OCI-LY1 (cell line): ENCODE data around the gene UBE2Z.

Experiments
- H2AFZ ChIP-seq: fragments of 200-600 bp; sonication (generic), shearing (Covaris generic); 2 replicates; pipeline ENCODE4 v1.6.0; 2014; ENCODE audit warnings: antibody characterized with exemption, mild to moderate bottlenecking, low read length
- H3F3A ChIP-seq: fragments of 200-600 bp; sonication (generic), shearing (Covaris generic); 2 replicates; pipeline ENCODE4 v1.6.0; 2014; ENCODE audit warnings: mild to moderate bottlenecking, antibody characterized with exemption, low read length, moderate library complexity; ENCODE audit not compliant: insufficient read depth
- H3K27ac ChIP-seq: fragments of 200-600 bp; sonication (generic); 2 replicates; pipeline ENCODE4 v1.5.1; 2014; ENCODE audit warnings: low read length, mixed run types, mild to moderate bottlenecking, low read depth; ENCODE audit not compliant: poor library complexity, severe bottlenecking
- H3K27me3 ChIP-seq: fragments of 200-600 bp; sonication (generic); 2 replicates; pipeline ENCODE4 v1.6.0; 2014; ENCODE audit warnings: antibody characterized with exemption, mild to moderate bottlenecking, low read length, moderate library complexity; ENCODE audit not compliant: insufficient read depth
- H3K36me3 ChIP-seq: fragments of 200-600 bp; sonication (generic); 2 replicates; pipeline ENCODE4 v1.6.1; 2014; ENCODE audit warnings: mild to moderate bottlenecking, antibody characterized with exemption, low read length, moderate library complexity, mixed read lengths; ENCODE audit not compliant: insufficient read depth
- H3K4me1 ChIP-seq: fragments of 200-600 bp; sonication (generic); 2 replicates; pipeline ENCODE4 v1.5.1; 2014; ENCODE audit warnings: mild to moderate bottlenecking, low read length, moderate library complexity; ENCODE audit not compliant: insufficient read depth, severe bottlenecking
- H3K4me2 ChIP-seq: fragments of 200-600 bp; sonication (generic), shearing (Covaris generic); 2 replicates; pipeline ENCODE4 v1.6.1; 2014; ENCODE audit warnings: low read length
- H3K4me3 ChIP-seq: fragments of 200-600 bp; sonication (generic); 2 replicates; pipeline ENCODE4 v1.5.1; 2014; ENCODE audit warnings: low read length, low read depth, mild to moderate bottlenecking, mixed read lengths; ENCODE audit not compliant: poor library complexity, severe bottlenecking
- H3K79me2 ChIP-seq: fragments of 200-600 bp; shearing (Covaris generic); 2 replicates; pipeline ENCODE4 v1.6.1; 2016; ENCODE audit warnings: mixed run types, low read length, mixed read lengths; ENCODE audit not compliant: insufficient read depth
- H3K9ac ChIP-seq: fragments of 200-600 bp; sonication (generic), shearing (Covaris generic); 2 replicates; pipeline ENCODE4 v1.6.1; 2014; ENCODE audit warnings: mild to moderate bottlenecking, low read length, mixed read lengths
- H3K9me2 ChIP-seq: fragments of 200-600 bp; sonication (generic), shearing (Covaris generic); 2 replicates; pipeline ENCODE4 v1.6.1; 2014; ENCODE audit warnings: low read depth, mild to moderate bottlenecking, low read length, mixed read lengths
- H3K9me3 ChIP-seq: fragments of 200-600 bp; shearing (Covaris generic); 2 replicates; pipeline ENCODE4 v1.6.1; 2014; ENCODE audit warnings: low read length, mixed read lengths
- H4K20me1 ChIP-seq: fragments of 200-600 bp; sonication (generic), shearing (Covaris generic); 2 replicates; pipeline ENCODE4 v1.6.0; 2016; ENCODE audit warnings: mild to moderate bottlenecking, low read length; ENCODE audit not compliant: insufficient read depth
- EZH2 ChIP-seq: fragments of 200-600 bp; sonication (generic), shearing (Covaris generic); IDR thresholded peaks from 2 replicates; pipeline ENCODE4 v1.8.0; 2017; ENCODE audit warnings: borderline replicate concordance, mixed run types, mild to moderate bottlenecking, antibody characterized with exemption, low read length, moderate library complexity, mixed read lengths
- TF ChIP-seq, protein P1 (sequence below): fragments of 200-600 bp; sonication (generic), shearing (Covaris generic); IDR thresholded peaks from 2 replicates; pipeline ENCODE4 v1.5.1; 2017; ENCODE audit warnings: mild to moderate bottlenecking, antibody characterized with exemption, low read length, moderate library complexity, mixed read lengths

The UBE2Z gene

DNA sequence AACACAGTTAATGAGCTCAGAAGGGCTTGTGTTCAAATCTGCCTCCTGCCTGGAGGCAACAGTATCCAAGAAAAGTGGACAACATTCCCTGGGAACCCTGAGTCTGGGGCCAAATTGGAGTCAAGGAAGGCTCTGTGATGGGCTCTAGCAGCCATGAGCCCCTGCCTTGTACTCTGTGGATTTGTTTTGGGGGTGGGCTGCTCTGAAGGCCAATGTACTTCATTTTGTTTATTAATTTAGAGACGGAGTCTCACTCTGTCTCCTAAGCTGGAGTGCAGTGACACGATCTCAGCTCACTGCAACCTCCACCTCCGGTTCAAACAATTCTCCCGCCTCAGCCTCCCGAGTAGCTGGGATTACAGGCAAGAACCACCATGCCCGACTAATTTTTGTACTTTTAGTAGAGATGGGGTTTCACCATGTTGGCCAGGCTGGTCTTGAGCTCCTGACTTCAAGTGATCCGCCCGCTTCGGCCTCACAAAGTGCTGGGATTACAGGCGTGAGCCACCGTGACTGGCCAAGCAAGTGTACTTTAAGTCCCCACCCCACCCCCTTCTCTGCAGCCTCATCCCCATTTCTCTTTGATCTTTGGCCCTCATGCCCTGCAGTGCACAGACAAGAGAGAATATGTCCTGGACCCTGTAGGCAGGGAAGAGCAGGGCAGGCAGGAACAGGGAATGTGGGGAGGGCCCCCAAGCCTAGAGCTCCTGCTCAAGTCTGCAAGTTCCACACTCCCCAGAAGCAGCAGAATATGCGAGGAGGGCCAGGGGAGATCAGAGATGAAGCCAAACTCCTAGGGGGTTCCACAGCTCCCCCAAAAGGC is 62.9 kb downstream of the UBE2Z start:
- Histone ChIP-seq H3K9me2 (no peaks in the 10 kb centered on the region), H3K27me3 (no peaks in the 10 kb centered on the region), H3K79me2 (no peaks in the 10 kb centered on the region), H3K27ac (no peak overlapping the region), H3K9ac (no peak overlapping the region), H3F3A (no peaks in the 10 kb centered on the region), H4K20me1 (no peaks in the 10 kb centered on the region), H2AFZ (no peak overlapping the region), H3K36me3 (no peaks in the 10 kb centered on the region), H3K4me2 (no peak overlapping the region), H3K9me3 (no peaks in the 10 kb centered on the region), H3K4me3 (no peak overlapping the region), H3K4me1 (no peaks in the 10 kb centered on the region)
- TF ChIP-seq, protein P1, sequence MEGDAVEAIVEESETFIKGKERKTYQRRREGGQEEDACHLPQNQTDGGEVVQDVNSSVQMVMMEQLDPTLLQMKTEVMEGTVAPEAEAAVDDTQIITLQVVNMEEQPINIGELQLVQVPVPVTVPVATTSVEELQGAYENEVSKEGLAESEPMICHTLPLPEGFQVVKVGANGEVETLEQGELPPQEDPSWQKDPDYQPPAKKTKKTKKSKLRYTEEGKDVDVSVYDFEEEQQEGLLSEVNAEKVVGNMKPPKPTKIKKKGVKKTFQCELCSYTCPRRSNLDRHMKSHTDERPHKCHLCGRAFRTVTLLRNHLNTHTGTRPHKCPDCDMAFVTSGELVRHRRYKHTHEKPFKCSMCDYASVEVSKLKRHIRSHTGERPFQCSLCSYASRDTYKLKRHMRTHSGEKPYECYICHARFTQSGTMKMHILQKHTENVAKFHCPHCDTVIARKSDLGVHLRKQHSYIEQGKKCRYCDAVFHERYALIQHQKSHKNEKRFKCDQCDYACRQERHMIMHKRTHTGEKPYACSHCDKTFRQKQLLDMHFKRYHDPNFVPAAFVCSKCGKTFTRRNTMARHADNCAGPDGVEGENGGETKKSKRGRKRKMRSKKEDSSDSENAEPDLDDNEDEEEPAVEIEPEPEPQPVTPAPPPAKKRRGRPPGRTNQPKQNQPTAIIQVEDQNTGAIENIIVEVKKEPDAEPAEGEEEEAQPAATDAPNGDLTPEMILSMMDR = no peak
- no peak for TF ChIP-seq EZH2

DNA sequence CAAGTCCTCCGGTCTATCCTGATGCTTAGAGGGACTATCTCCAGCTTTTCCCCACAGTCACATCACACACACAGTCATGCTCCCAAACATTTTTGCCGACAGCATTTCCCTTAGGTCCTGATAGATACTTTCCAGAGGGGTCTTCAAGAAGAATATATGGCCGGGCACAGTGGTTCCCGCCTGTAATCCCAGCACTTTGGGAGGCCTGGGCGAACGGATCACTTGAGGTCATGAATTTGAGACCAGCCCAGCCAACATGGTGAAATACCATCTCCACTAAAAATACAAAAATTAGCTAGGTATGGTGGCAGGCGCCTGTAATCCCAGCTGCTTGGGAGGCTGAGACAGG is 64.5 kb downstream of the UBE2Z start:
- Histone ChIP-seq H3K27me3 (no peaks in the 10 kb centered on the region), H3F3A (no peaks in the 10 kb centered on the region), H3K79me2 (no peaks in the 10 kb centered on the region), H2AFZ (no peak overlapping the region), H3K36me3 (no peaks in the 10 kb centered on the region), H3K9me3 (no peaks in the 10 kb centered on the region), H3K27ac (no peak overlapping the region), H3K9ac (no peak overlapping the region), H3K9me2 (no peaks in the 10 kb centered on the region), H3K4me3 (no peak overlapping the region), H3K4me2 (no peak overlapping the region), H3K4me1 (no peaks in the 10 kb centered on the region), H4K20me1 (no peaks in the 10 kb centered on the region)
- TF ChIP-seq EZH2 = no peak
- TF ChIP-seq, protein P1 = no peak

DNA sequence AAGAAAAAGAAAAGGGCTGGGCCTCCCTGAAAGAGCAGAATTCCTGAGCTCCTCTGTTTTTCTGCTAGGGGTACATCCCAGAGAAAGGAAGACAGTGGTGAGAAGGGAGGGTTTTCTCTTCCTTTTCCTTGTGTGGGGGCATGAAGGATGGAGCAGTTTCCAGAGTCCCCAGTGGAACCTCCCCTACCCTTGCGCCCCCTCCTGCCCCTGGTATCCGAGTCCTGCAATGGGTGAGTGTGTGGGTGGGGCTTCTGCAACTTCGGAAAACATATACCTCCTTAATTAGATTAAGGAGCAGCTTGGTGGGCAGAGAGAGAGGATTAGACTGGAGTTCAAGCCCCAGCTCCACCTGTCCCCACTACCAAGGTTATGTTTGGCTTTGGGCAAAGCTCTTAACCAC is 65.6 kb downstream of the UBE2Z start:
- Histone ChIP-seq H3K27me3 (no peaks in the 10 kb centered on the region), H4K20me1 (no peaks in the 10 kb centered on the region), H3K9me2 (no peaks in the 10 kb centered on the region), H3K36me3 (no peaks in the 10 kb centered on the region), H3K4me2 (no peak overlapping the region), H3K4me1 (no peaks in the 10 kb centered on the region), H3K79me2 (no peaks in the 10 kb centered on the region), H3K4me3 (no peak overlapping the region), H2AFZ (no peak overlapping the region), H3K27ac (no peak overlapping the region), H3F3A (no peaks in the 10 kb centered on the region), H3K9me3 (no peaks in the 10 kb centered on the region), H3K9ac (no peak overlapping the region)
- no peak for TF ChIP-seq EZH2
